Neural cell (in vitro differentiated cells): ENCODE data around the gene SH3PXD2A. TPM values are rescaled to one million over a fixed set of nuclear protein-coding genes. Genes with fewer than 3 reads are reported as not detected.
A peak's percentile ranks its signal among the peaks of the same experiment; 100 is the strongest.

Experiments
- H2AFZ ChIP-seq: fragments of 200-600, 300-800 bp; sonication (generic), shearing (Covaris generic); 2 replicates; pipeline ENCODE4 v1.6.0; 2014; ENCODE audit warnings: low read depth, mild to moderate bottlenecking, antibody characterized with exemption, low read length, moderate library complexity
- H3F3A ChIP-seq: fragments of 200-600 bp; shearing (Covaris generic); 2 replicates; pipeline ENCODE4 v1.6.1; 2016; ENCODE audit warnings: mild to moderate bottlenecking, moderate library complexity, mixed read lengths, antibody characterized with exemption, low read length; ENCODE audit not compliant: insufficient read depth, poor library complexity, severe bottlenecking
- H3K27ac ChIP-seq: fragments of 200-600, 300-800 bp; sonication (generic), shearing (Covaris generic); 2 replicates; pipeline ENCODE4 v1.5.1; 2014; ENCODE audit warnings: mild to moderate bottlenecking, low read length, moderate library complexity
- H3K27me3 ChIP-seq: fragments of 300-800, 200-600 bp; sonication (generic), shearing (Covaris generic); 2 replicates; pipeline ENCODE4 v1.6.0; 2014; ENCODE audit warnings: mild to moderate bottlenecking, low read depth, low read length, moderate library complexity; ENCODE audit not compliant: insufficient read depth
- H3K36me3 ChIP-seq: fragments of 300-800, 200-600 bp; sonication (generic), shearing (Covaris generic); 2 replicates; pipeline ENCODE4 v1.5.1; 2014; ENCODE audit warnings: mild to moderate bottlenecking, antibody characterized with exemption, low read length, moderate library complexity; ENCODE audit not compliant: insufficient read depth
- H3K4me2 ChIP-seq: fragments of 300-800, 200-600 bp; sonication (generic), shearing (Covaris generic); 2 replicates; pipeline ENCODE4 v1.6.0; 2014; ENCODE audit warnings: mild to moderate bottlenecking, low read length
- H3K4me3 ChIP-seq: fragments of 300-800, 200-600 bp; sonication (generic), shearing (Covaris generic); 2 replicates; pipeline ENCODE4 v1.5.1; 2014; ENCODE audit warnings: mild to moderate bottlenecking, low read length, moderate library complexity
- H3K79me2 ChIP-seq: fragments of 200-600 bp; shearing (Covaris generic); replicated peaks from 2 replicates; pipeline ENCODE4 v1.6.0; 2014; ENCODE audit warnings: mild to moderate bottlenecking, low read length, moderate library complexity; ENCODE audit not compliant: insufficient read depth
- H3K9ac ChIP-seq: fragments of 300-800, 200-600 bp; sonication (generic), shearing (Covaris generic); 2 replicates; pipeline ENCODE4 v1.6.1; 2016; ENCODE audit warnings: mild to moderate bottlenecking, low read length, mixed read lengths
- H3K9me2 ChIP-seq: fragments of 200-600 bp; shearing (Covaris generic); 2 replicates; pipeline ENCODE4 v1.6.1; 2016; ENCODE audit warnings: mild to moderate bottlenecking, low read length, mixed read lengths; ENCODE audit not compliant: insufficient read depth
- H3K9me3 ChIP-seq: fragments of 200-600, 300-800 bp; sonication (generic), shearing (Covaris generic); 2 replicates; pipeline ENCODE4 v1.6.1; 2016; ENCODE audit warnings: mild to moderate bottlenecking, mixed run types, low read length, moderate library complexity, mixed read lengths
- H4K20me1 ChIP-seq: fragments of 200-600 bp; shearing (Covaris generic); 2 replicates; pipeline ENCODE4 v1.6.1; 2016; ENCODE audit warnings: mild to moderate bottlenecking, mixed run types; ENCODE audit not compliant: insufficient read depth
- EP300 ChIP-seq: fragments of 450-650 bp; conservative IDR thresholded peaks from 2 replicates; pipeline ENCODE4 v1.6.1; 2014; ENCODE audit warnings: antibody characterized with exemption, mild to moderate bottlenecking, moderate library complexity; ENCODE audit not compliant: poor library complexity, severe bottlenecking
- EZH2 ChIP-seq: fragments of 200-600, 300-800 bp; shearing (Covaris generic), sonication (generic); IDR thresholded peaks from 2 replicates; pipeline ENCODE4 v1.6.1; 2014; ENCODE audit warnings: antibody characterized with exemption, low read length, borderline replicate concordance, mild to moderate bottlenecking; ENCODE audit not compliant: insufficient read depth, poor library complexity, severe bottlenecking
- MXI1 ChIP-seq: fragments of 450-650 bp; conservative IDR thresholded peaks from 2 replicates; pipeline ENCODE4 v1.6.1; 2014; ENCODE audit warnings: antibody characterized with exemption, mild to moderate bottlenecking; ENCODE audit not compliant: poor library complexity, severe bottlenecking
- POLR2AphosphoS5 ChIP-seq: IDR thresholded peaks from 2 replicates; pipeline ENCODE4 v1.6.1; 2012
- RAD21 ChIP-seq: fragments of 450-650 bp; conservative IDR thresholded peaks from 2 replicates; pipeline ENCODE4 v1.6.1; 2014; ENCODE audit warnings: antibody characterized with exemption, mild to moderate bottlenecking, moderate library complexity
- REST ChIP-seq: IDR thresholded peaks from 2 replicates; pipeline ENCODE4 v1.6.1; 2012; ENCODE audit warnings: borderline replicate concordance
- SMC3 ChIP-seq: fragments of 450-650 bp; conservative IDR thresholded peaks from 2 replicates; pipeline ENCODE4 v1.6.1; 2014; ENCODE audit warnings: antibody characterized with exemption, mild to moderate bottlenecking, moderate library complexity; ENCODE audit not compliant: poor library complexity
- TAF1 ChIP-seq: IDR thresholded peaks from 2 replicates; pipeline ENCODE4 v1.6.1; 2012; ENCODE audit warnings: low read depth
- polyA plus RNA-seq: library from polyadenylated mRNA; depleted of rRNA; stranded (reverse); fragments of >200 nt; gene quantifications from 2 replicates; pipeline ENCODE4 v1.2.3, GENCODE V29; 2014
- TF ChIP-seq, protein P1 (sequence below): fragments of 450-650 bp; IDR thresholded peaks from 2 replicates; pipeline ENCODE4 v1.5.1; 2014; ENCODE audit warnings: antibody characterized with exemption, mild to moderate bottlenecking, moderate library complexity; ENCODE audit not compliant: poor library complexity, severe bottlenecking

Gene SH3PXD2A
- polyA plus RNA-seq, 1 donor from 2014 or later = 5.2 TPM

- no peaks in the 10 kb centered on the region for H3K27me3 ChIP-seq
- no peak overlapping the region for H3K27ac ChIP-seq
- H4K20me1 ChIP-seq = no peaks in the 10 kb centered on the region
- no peak overlapping the region for H3K4me3 ChIP-seq
- no peaks in the 10 kb centered on the region for H3F3A ChIP-seq
- no peak overlapping the region for H2AFZ ChIP-seq
- H3K36me3 ChIP-seq = no peaks in the 10 kb centered on the region
- no peak for TF ChIP-seq POLR2AphosphoS5
- TF ChIP-seq SMC3 = peak; percentile 65
- peak; percentile 62 for TF ChIP-seq RAD21
- no peak for TF ChIP-seq REST
- TF ChIP-seq, protein P1, sequence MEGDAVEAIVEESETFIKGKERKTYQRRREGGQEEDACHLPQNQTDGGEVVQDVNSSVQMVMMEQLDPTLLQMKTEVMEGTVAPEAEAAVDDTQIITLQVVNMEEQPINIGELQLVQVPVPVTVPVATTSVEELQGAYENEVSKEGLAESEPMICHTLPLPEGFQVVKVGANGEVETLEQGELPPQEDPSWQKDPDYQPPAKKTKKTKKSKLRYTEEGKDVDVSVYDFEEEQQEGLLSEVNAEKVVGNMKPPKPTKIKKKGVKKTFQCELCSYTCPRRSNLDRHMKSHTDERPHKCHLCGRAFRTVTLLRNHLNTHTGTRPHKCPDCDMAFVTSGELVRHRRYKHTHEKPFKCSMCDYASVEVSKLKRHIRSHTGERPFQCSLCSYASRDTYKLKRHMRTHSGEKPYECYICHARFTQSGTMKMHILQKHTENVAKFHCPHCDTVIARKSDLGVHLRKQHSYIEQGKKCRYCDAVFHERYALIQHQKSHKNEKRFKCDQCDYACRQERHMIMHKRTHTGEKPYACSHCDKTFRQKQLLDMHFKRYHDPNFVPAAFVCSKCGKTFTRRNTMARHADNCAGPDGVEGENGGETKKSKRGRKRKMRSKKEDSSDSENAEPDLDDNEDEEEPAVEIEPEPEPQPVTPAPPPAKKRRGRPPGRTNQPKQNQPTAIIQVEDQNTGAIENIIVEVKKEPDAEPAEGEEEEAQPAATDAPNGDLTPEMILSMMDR = peak; percentile 64
- no peak for TF ChIP-seq EZH2
- TF ChIP-seq MXI1 = no peak
- no peaks in the 10 kb centered on the region for H3K79me2 ChIP-seq
- H3K9me3 ChIP-seq = no peaks in the 10 kb centered on the region
- H3K4me2 ChIP-seq = no peak overlapping the region
- H3K9ac ChIP-seq = no peak overlapping the region
- H3K9me2 ChIP-seq = no peaks in the 10 kb centered on the region
Observed at GRCh38 chr10:103592186-103593021, 263.0 kb downstream of the SH3PXD2A start.

GRCh38 chr10:103590744-103591291, 264.6 kb downstream of the SH3PXD2A start:
- Histone ChIP-seq H3K36me3 (no peaks in the 10 kb centered on the region), H3K4me3 (no peak overlapping the region), H3K79me2 (no peaks in the 10 kb centered on the region), H3K27ac (no peak overlapping the region), H3K9ac (no peak overlapping the region), H3F3A (no peaks in the 10 kb centered on the region), H4K20me1 (no peaks in the 10 kb centered on the region), H3K9me3 (no peaks in the 10 kb centered on the region), H3K4me2 (no peak overlapping the region), H3K9me2 (no peaks in the 10 kb centered on the region), H3K27me3 (no peaks in the 10 kb centered on the region), H2AFZ (no peak overlapping the region)
- TF ChIP-seq MXI1 (no peak), TAF1 (no peak), SMC3 (no peak), EP300 (no peak), EZH2 (no peak), POLR2AphosphoS5 (no peak), RAD21 (no peak), REST (no peak)
- TF ChIP-seq, protein P1 = no peak
